Body of pancreas (tissue), 4 donors: ENCODE data around the gene EXOC1. TPM values are rescaled to one million over a fixed set of nuclear protein-coding genes. Genes with fewer than 3 reads are reported as not detected.
"Not testable (repeated sequence)": the region's sequence is repeated elsewhere in the genome, so short reads cannot be mapped to it uniquely, and the experiment has no call there.

Experiments used
- ATAC-seq: fragments of 150-250 bp; one replicate; pipeline ENCODE4 v1.9.1; 2016
- DNase-seq, 4 donors: peaks; one replicate each; pipeline ENCODE4 v3.0.0-alpha.2; 2019
- H3K27ac ChIP-seq, 4 donors: fragments of 200-600 bp; sonication (generic); 1 replicate in 3 of 4; 2 replicates in 1 of 4; pipeline versions ENCODE4 v1.5.1 to v1.6.1; 2016 to 2019; ENCODE audit warnings: mild to moderate bottlenecking in 1 of 4, mixed read lengths in 1 of 4, moderate library complexity in 1 of 4
- H3K27me3 ChIP-seq, 2 donors: fragments of 200-600 bp; sonication (generic); one replicate each; pipeline ENCODE4 v1.6.0; 2016; ENCODE audit warnings: mild to moderate bottlenecking in 1 of 2
- H3K36me3 ChIP-seq, 2 donors: fragments of 200-600 bp; sonication (generic); replicated peaks in 1 of 2; 2 replicates each; pipeline ENCODE4 v1.5.1; 2016; ENCODE audit warnings: low read depth in 2 of 2; ENCODE audit not compliant: insufficient read depth in 1 of 2
- H3K4me1 ChIP-seq: fragments of 200-600 bp; sonication (generic); one replicate; pipeline ENCODE4 v1.6.0; 2016
- H3K4me3 ChIP-seq, 2 donors: fragments of 200-600 bp; sonication (generic); 1 replicate in 1 of 2; 2 replicates in 1 of 2; pipeline ENCODE4 v1.5.1; 2016 to 2019
- H3K9me3 ChIP-seq, 3 donors: fragments of 200-600 bp; sonication (generic); 1 replicate in 2 of 3; 2 replicates in 1 of 3; pipeline ENCODE4 v1.5.1; 2016
- POLR2A ChIP-seq, 3 donors: fragments of 450-650 bp; IDR thresholded peaks; one replicate each; pipeline ENCODE4 v1.6.1; 2016; ENCODE audit warnings: antibody characterized with exemption in 3 of 3, mild to moderate bottlenecking in 2 of 3
- WGBS, 2 donors: methylation state at CpG; one replicate each; pipeline ENCODE4 v1.1.5; 2017; 5-methylcytosine and 5-hydroxymethylcytosine counted together
- intact Hi-C: fragments of 100-400 bp; cut with DNase I; formaldehyde crosslinking; loops from one replicate; pipeline ENCODE4 v1.15.1; 2023
- total RNA-seq, 2 donors: library from RNA; depleted of rRNA; stranded (reverse); fragments of >200 nt; gene quantifications; one replicate each; pipeline ENCODE4 v1.1.0, GENCODE V29; 2016
- TF ChIP-seq, protein P1 (sequence below), 7 experiments: fragments of 450-650 bp in 4 of 7; fragments of 200-600 bp in 3 of 7; sonication (generic) in 3 of 7; IDR thresholded peaks; one replicate each; pipeline ENCODE4 v1.5.1; 2016 to 2019; ENCODE audit warnings: antibody characterized with exemption in 7 of 7

EXOC1 gene
- total RNA-seq, 2 donors from 2014 or later: 16.9 to 37.9 TPM

- no peak for ATAC-seq
- WGBS, 2 donors: 20 to 26% methylated on average over 2 of the region's 2 CpGs
- DNase-seq: no peak
- Histone ChIP-seq H3K9me3 (peaks cover 0 to 2% (median 0%) of the 10 kb centered on the region in 3 donors), H3K36me3 (no peaks in the 10 kb centered on the region), H3K27ac (no peak overlapping the region), H3K4me1 (no peaks in the 10 kb centered on the region), H3K27me3 (no peaks in the 10 kb centered on the region), H3K4me3 (no peak overlapping the region)
- intact Hi-C loops: no loop called here
- TF ChIP-seq, protein P1, sequence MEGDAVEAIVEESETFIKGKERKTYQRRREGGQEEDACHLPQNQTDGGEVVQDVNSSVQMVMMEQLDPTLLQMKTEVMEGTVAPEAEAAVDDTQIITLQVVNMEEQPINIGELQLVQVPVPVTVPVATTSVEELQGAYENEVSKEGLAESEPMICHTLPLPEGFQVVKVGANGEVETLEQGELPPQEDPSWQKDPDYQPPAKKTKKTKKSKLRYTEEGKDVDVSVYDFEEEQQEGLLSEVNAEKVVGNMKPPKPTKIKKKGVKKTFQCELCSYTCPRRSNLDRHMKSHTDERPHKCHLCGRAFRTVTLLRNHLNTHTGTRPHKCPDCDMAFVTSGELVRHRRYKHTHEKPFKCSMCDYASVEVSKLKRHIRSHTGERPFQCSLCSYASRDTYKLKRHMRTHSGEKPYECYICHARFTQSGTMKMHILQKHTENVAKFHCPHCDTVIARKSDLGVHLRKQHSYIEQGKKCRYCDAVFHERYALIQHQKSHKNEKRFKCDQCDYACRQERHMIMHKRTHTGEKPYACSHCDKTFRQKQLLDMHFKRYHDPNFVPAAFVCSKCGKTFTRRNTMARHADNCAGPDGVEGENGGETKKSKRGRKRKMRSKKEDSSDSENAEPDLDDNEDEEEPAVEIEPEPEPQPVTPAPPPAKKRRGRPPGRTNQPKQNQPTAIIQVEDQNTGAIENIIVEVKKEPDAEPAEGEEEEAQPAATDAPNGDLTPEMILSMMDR (IDR thresholded peaks at IDR 0.05): no peak
- no peak for TF ChIP-seq POLR2A (IDR thresholded peaks at IDR 0.05)
These were observed 80.2 kb downstream of the EXOC1 start for GRCh38 chr4:55933611-55934010.

DNA sequence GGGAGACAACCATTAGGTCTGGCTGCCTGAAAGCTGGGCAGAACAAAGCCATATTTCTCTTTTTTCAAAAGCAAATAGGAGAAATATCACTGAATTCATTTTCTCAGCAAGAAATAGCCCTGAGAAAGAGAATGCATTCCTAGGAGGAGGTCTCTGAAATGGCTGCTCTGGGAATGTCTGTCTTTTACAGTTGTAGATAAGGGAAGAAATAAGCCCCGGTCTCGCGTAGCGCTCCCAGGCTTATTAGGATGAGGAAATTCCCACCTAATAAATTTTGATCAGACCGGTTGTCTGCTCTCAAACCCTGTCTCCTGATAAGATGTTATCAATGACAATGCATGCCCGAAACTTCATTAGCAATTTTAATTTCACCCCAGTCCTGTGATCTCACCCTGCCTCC is 82.5 kb downstream of the EXOC1 start:
- H3K27me3 ChIP-seq: not testable (repeated sequence)

GRCh38 chr4:55938481-55938880 is 85.0 kb downstream of the EXOC1 start:
- intact Hi-C loops: no loop called here
- no peaks in the 10 kb centered on the region for H3K4me1 ChIP-seq
- H3K4me3 ChIP-seq: no peak overlapping the region
- TF ChIP-seq, protein P1 (IDR thresholded peaks at IDR 0.05): no peak
- TF ChIP-seq POLR2A (IDR thresholded peaks at IDR 0.05): no peak
- H3K27ac ChIP-seq: no peak overlapping the region
- H3K27me3 ChIP-seq: no peaks in the 10 kb centered on the region
- no peaks in the 10 kb centered on the region for H3K36me3 ChIP-seq
- ATAC-seq: no peak
- peaks cover 0 to 2% (median 0%) of the 10 kb centered on the region in 3 donors for H3K9me3 ChIP-seq
- no peak for DNase-seq
- 80 to 90% methylated on average over 1 of the region's 1 CpG for WGBS, 2 donors

More for the DNA sequence above, 82.5 kb downstream of the EXOC1 start:
- H3K36me3 ChIP-seq, H3K4me1 ChIP-seq, intact Hi-C loops, H3K9me3 ChIP-seq, ATAC-seq, H3K27ac ChIP-seq, DNase-seq, H3K4me3 ChIP-seq: not testable (repeated sequence)
- 89 to 90% methylated on average over 6 of the region's 6 CpGs for WGBS, 2 donors

DNA sequence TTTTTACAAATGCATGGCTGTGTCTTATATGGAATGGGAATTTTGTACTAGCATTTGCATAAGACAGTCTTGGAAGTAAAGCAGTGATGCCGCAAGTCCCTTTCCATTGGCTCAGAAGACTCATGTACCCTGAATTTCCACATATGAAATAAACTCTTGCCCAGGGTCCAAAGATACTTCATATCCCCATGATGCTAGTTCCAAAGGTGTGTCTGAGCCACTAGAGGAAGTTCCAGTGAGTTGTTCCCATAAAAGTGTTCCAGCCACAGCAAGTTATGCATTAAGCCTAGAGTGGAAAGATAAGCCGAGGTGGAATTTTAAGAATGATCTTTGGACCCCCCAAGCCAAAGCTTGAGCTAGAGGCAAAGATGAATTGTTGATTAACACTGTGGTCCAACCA is 86.0 kb downstream of the EXOC1 start:
- Histone ChIP-seq H3K4me3 (no peak overlapping the region), H3K27me3 (no peaks in the 10 kb centered on the region), H3K4me1 (no peaks in the 10 kb centered on the region), H3K9me3 (peaks cover 0 to 2% (median 0%) of the 10 kb centered on the region in 3 donors), H3K27ac (no peak overlapping the region), H3K36me3 (no peaks in the 10 kb centered on the region)
- TF ChIP-seq, protein P1 (IDR thresholded peaks at IDR 0.05): no peak
- TF ChIP-seq POLR2A (IDR thresholded peaks at IDR 0.05): no peak
- intact Hi-C loops: no loop called here
- WGBS, 2 donors: 41 to 63% methylated on average over 2 of the region's 2 CpGs
- ATAC-seq: no peak
- no peak for DNase-seq

- no peak for TF ChIP-seq POLR2A (IDR thresholded peaks at IDR 0.05)
- TF ChIP-seq, protein P1 (IDR thresholded peaks at IDR 0.05): no peak
- H3K9me3 ChIP-seq: peaks cover 0 to 2% (median 0%) of the 10 kb centered on the region in 3 donors
- DNase-seq: no peak
- intact Hi-C loops: loop anchor here (10.0 kb wide), 1 partner anchor 363 kb away; no protein-coding TSS in a partner anchor
- 64 to 77% methylated on average over 3 of the region's 3 CpGs for WGBS, 2 donors
- no peaks in the 10 kb centered on the region for H3K4me1 ChIP-seq
- H3K4me3 ChIP-seq: no peak overlapping the region
- no peak for ATAC-seq
- peaks cover 0 to 3% of the 10 kb centered on the region in 2 donors for H3K27me3 ChIP-seq
- no peak overlapping the region for H3K27ac ChIP-seq
- no peaks in the 10 kb centered on the region for H3K36me3 ChIP-seq
These were observed 88.5 kb downstream of the EXOC1 start for GRCh38 chr4:55941881-55942396.
